HG02852 (cell line): ENCODE results near the gene ZFP91.

Experiments
- ATAC-seq: cut with Tn5 transposase; IDR thresholded peaks from one replicate; pipeline ENCODE4 v1.9.1; 2021; ENCODE audit warnings: mild to moderate bottlenecking, moderate library complexity; ENCODE audit not compliant: unreplicated experiment

The ZFP91 gene

GRCh38 chr11:58659404-58659803 is 80.5 kb downstream of the ZFP91 start:
- ATAC-seq: no peak

GRCh38 chr11:58659910-58660570 is 81.2 kb downstream of the ZFP91 start:
- ATAC-seq: no peak
